DOHH2 (cell line): Measurements from ENCODE around the gene TMPRSS2.

ENCODE experiments used
- EZH2phosphoT487 ChIP-seq: fragments of 200-600 bp; sonication (generic); IDR thresholded peaks from 2 replicates; pipeline ENCODE4 v1.6.1; 2017; ENCODE audit warnings: borderline replicate concordance, mild to moderate bottlenecking, antibody characterized with exemption, low read length, moderate library complexity, mixed read lengths
- TF ChIP-seq, protein P1 (sequence below): fragments of 200-600 bp; sonication (generic); IDR thresholded peaks from one replicate; pipeline ENCODE4 v1.5.1; 2014; ENCODE audit warnings: antibody characterized with exemption, mild to moderate bottlenecking, low read depth, low read length; ENCODE audit not compliant: poor library complexity, severe bottlenecking

DNA sequence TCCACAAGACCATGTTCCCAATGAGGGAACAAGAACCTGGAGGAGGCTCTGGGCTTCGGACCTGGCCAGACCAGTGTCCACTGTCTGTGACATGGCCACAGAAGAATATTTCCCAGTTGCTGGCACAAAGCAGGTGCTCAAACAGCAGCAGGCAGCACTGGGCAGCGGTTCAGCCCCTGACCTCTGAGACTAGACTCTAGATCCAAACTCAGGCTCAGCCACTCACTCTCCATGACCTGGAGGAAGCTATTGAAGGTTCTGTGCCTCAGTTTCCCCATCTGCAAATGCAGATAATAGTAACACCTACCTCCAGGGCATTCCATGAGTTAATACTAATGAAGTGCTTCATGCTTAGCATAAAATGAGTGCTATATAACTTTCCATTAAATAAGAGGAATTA lies 8.0 kb downstream of the TMPRSS2 start:
- TF ChIP-seq, protein P1, sequence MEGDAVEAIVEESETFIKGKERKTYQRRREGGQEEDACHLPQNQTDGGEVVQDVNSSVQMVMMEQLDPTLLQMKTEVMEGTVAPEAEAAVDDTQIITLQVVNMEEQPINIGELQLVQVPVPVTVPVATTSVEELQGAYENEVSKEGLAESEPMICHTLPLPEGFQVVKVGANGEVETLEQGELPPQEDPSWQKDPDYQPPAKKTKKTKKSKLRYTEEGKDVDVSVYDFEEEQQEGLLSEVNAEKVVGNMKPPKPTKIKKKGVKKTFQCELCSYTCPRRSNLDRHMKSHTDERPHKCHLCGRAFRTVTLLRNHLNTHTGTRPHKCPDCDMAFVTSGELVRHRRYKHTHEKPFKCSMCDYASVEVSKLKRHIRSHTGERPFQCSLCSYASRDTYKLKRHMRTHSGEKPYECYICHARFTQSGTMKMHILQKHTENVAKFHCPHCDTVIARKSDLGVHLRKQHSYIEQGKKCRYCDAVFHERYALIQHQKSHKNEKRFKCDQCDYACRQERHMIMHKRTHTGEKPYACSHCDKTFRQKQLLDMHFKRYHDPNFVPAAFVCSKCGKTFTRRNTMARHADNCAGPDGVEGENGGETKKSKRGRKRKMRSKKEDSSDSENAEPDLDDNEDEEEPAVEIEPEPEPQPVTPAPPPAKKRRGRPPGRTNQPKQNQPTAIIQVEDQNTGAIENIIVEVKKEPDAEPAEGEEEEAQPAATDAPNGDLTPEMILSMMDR: no peak
- no peak for TF ChIP-seq EZH2phosphoT487
